ENCODE measurements around the gene STIMATE. TPM values are rescaled to one million over a fixed set of nuclear protein-coding genes. Genes with fewer than 3 reads are reported as not detected.

The STIMATE gene
- polyA plus RNA-seq, 1 donor from 2014 or later = 14.6 TPM

DNA sequence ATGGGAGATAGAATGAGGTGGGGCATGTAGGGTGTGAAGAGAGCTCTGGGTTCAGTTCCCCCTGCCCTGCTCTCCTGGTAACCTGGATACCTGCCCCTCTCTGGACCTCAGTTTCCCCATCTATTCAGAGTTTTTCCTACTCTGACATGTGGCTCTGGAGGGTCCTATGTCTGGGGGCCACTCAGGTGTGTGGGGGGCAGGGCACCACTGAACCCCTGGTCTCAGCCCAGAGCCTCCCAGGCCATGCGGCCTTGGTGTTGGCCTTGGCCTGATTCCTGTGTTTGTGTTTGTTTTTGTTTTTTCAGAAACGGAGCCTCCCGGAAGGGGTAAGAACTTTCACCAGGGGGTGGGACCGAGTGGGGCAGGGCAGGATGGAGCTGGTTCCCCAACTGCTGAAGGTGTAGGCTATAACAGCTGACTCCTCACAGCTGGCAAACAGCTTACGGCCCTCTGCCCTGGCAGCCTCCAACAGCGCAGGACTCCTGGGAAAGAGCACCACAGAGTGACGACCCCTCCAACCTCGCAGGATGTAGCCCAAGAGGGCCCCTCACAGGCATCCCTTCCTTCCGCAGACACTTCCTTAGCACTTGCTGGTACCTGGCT, 101.9 kb downstream of the STIMATE start (continued):
- no peak for TF ChIP-seq REST (IDR thresholded peaks at IDR 0.05; ENCODE audit: borderline replicate concordance)

GRCh38 chr3:52794612-52795099, 102.7 kb downstream of the STIMATE start, which contains the start of gene ITIH3:
Gene ITIH3, plus strand, starts transcription at chr3:52794796. Its CDS starts 8 bp downstream, at chr3:52794804.
- Histone ChIP-seq H2AFZ (ENCODE audit: low read depth, low read length) (no peak within 1 kb of the TSS), H3K9ac (ENCODE audit: low read length) (no peak within 1 kb of the TSS), H3K4me2 (ENCODE audit: low read length) (no peak within 1 kb of the TSS), H3K36me3 (ENCODE audit: insufficient read depth, low read length) (no peaks in the 10 kb centered on the region), H3K9me2 (ENCODE audit: insufficient read depth, low read length) (no peaks in the 10 kb centered on the region), H3K9me3 (ENCODE audit: low read length) (no peaks in the 10 kb centered on the region), H4K20me1 (ENCODE audit: insufficient read depth) (no peaks in the 10 kb centered on the region), H3F3A (ENCODE audit: insufficient read depth, low read length, poor library complexity, severe bottlenecking) (no peaks in the 10 kb centered on the region), H3K79me2 (replicated peaks; ENCODE audit: insufficient read depth, low read length) (no peaks in the 10 kb centered on the region), H3K27ac (ENCODE audit: low read length) (no peak within 1 kb of the TSS), H3K4me3 (ENCODE audit: low read length) (no peak within 1 kb of the TSS), H3K27me3 (ENCODE audit: insufficient read depth, low read depth, low read length) (no peaks in the 10 kb centered on the region)
- no peak for TF ChIP-seq RAD21 (conservative IDR thresholded peaks at IDR 0.05)
- no peak for TF ChIP-seq REST (IDR thresholded peaks at IDR 0.05; ENCODE audit: borderline replicate concordance)
- no peak for TF ChIP-seq SMC3 (conservative IDR thresholded peaks at IDR 0.05; ENCODE audit: poor library complexity)
- no peak for TF ChIP-seq TAF1 (IDR thresholded peaks at IDR 0.05; ENCODE audit: low read depth)
- TF ChIP-seq EP300 (conservative IDR thresholded peaks at IDR 0.05; ENCODE audit: poor library complexity, severe bottlenecking) = no peak
- no peak for TF ChIP-seq POLR2AphosphoS5 (IDR thresholded peaks at IDR 0.05)
- TF ChIP-seq EZH2 (IDR thresholded peaks at IDR 0.05; ENCODE audit: borderline replicate concordance, insufficient read depth, low read length, poor library complexity, severe bottlenecking) = no peak

Measured in neural cell (in vitro differentiated cells).